Activated T-helper 2 cell treated with anti-CD3 and anti-CD28 coated beads, Interferon-gamma antibody, Interleukin-2, Interleukin-4, amounts not matched to agents 10 μg/mL and 5 μg/mL and 100 μg/mL, durations not matched to agents 14 hours and 24 hours and 36 hours (primary cell): ENCODE data around the gene LTBR. TPM values are rescaled to one million over a fixed set of nuclear protein-coding genes. Genes with fewer than 3 reads are reported as not detected.

Experiments used
- DNase-seq: peaks from one replicate; pipeline ENCODE4 v3.0.0; 2021; ENCODE audit warnings: low spot score
- H3K27ac Mint-ChIP-seq: one replicate; pipeline ENCODE4 v1.8.0; 2021; ENCODE audit warnings: mixed read lengths
- H3K27me3 Mint-ChIP-seq: one replicate; pipeline ENCODE4 v1.8.0; 2021; ENCODE audit warnings: low read depth, mixed read lengths
- H3K36me3 Mint-ChIP-seq: one replicate; pipeline ENCODE4 v1.8.0; 2021; ENCODE audit warnings: low read depth, mixed read lengths
- H3K4me1 Mint-ChIP-seq: one replicate; pipeline ENCODE4 v1.8.0; 2021; ENCODE audit warnings: low read depth, mixed read lengths
- H3K4me3 Mint-ChIP-seq: one replicate; pipeline ENCODE4 v1.8.0; 2021; ENCODE audit warnings: low read depth, mild to moderate bottlenecking, moderate library complexity, mixed read lengths
- H3K9me3 Mint-ChIP-seq: one replicate; pipeline ENCODE4 v1.8.0; 2021; ENCODE audit warnings: mixed read lengths
- intact Hi-C: fragments of 100-400 bp; cut with micrococcal nuclease; formaldehyde crosslinking; loops from one replicate; pipeline ENCODE4 v1.15.1; 2023
- total RNA-seq: library from RNA; stranded (reverse); gene quantifications from 2 replicates; pipeline ENCODE4 v1.2.3, GENCODE V29; 2022

Gene LTBR
- total RNA-seq, 1 donor from 2014 or later, result 0.50 TPM

DNA sequence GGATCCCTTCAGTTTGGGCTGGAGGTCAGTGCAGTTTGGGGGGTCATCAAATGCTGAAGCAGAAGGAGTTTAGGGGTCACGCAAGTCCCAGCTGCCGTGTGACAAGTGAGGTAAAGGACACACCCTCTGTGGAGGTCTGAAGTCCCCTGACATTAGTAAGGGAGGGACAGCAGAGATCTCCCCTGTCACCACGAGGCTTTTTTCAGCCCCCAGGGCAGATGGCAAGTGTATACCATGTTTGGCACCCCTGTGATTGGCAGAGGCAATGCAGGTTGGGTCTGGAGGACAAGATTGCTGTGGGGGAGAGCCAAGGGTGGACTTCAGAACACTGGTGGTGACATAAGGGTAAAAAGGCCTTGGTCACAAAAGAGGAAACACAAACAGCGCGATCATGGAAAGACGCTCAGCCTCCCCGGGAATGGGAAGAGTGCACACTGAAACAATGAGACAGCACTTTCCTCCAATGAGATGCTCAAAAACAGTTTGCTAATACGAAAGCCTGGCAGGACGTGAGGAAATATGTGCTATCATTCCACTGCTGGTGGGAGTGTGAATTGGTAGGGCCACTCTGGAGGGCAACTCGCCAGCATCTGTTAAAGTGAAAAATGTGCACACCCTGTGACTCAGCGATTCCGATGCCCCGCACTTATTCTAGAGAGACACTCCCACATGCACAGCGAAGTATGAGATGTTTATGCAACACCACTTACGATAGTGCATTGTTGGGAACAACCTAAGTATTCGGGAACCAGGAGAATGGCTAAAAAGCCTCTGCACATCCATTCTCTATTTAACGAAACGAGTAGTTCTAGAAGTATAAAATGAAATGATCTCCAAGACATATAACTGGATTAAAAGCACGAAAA is 46.4 kb downstream of the LTBR start:
- Mint-ChIP-seq H3K36me3 (no peaks in the 10 kb centered on the region), H3K4me1 (peaks cover 63% of the 10 kb centered on the region), H3K9me3 (no peaks in the 10 kb centered on the region), H3K4me3 (peak overlapping the region; percentile 51), H3K27ac (peak overlapping the region; percentile 84), H3K27me3 (no peaks in the 10 kb centered on the region)
- intact Hi-C loops, result no loop called here
- no peak for DNase-seq

DNA sequence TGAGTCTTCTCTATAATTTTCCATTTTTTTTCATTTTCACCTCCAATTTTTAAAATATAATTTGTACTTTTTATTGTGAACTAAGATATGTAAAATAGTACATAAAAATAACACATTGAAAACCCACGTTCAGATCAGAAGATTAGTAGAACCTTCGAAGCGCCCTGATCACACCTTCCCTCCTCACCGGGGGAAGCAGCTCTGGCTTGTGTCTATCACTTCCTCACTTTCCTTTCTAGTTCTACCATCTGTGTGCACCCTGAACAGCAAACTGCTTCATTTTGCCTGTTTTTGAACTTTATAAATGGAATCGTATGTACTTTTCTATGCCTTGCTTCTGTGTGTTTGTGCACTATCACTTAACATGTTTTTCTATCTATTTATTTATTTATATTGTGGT is 49.0 kb downstream of the LTBR start:
- DNase-seq, result no peak
- Mint-ChIP-seq H3K27me3 (no peaks in the 10 kb centered on the region), H3K27ac (peak overlapping the region; percentile 68), H3K4me3 (no peak overlapping the region), H3K9me3 (no peaks in the 10 kb centered on the region), H3K36me3 (no peaks in the 10 kb centered on the region), H3K4me1 (peaks cover 48% of the 10 kb centered on the region)
- intact Hi-C loops, result no loop called here

DNA sequence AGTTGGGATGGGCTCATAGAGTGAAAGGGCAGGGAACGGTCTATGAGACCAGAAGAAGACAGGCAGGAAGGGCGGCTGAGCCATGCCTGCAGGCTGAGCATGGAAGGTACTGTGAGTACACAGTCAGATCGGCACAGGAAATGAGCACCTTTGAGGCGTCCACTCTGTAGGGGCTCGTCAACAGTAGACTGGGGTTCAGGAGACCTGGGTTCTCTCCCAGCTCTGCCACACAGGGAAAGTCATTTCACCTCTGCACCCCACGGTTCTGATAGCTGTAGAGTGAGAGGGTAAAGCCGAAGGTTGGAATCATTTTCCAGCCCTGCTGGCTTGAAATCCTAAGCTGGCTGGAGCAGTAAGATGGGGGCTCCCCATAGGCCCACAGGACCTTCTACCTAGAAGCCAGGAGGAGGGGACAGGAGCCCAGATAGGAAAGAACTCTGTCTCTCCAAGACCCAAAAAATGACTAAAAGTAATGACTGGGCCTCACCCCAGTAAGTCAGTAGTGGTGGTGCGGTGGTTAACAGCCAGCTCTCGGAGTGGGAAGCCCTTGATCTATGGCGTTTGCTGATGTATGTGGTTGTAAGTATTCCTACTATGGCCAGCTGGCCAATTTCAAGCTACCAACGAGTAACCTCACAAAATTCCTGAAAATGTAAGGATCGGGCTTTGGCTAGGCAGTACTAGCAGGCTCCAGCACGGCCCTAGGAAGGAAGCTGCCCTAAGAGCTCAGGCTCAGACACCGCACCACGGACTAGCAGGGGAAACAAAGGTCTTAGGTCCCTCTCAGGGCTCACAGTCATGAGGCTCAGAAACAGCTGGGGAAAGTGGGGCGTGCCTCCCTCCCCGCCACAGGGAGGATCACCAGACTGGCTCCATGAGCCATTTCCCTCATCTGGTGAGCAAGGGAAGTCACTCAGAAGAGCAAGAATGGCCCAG is 50.5 kb downstream of the LTBR start:
- peak overlapping the region; percentile 58 for H3K4me3 Mint-ChIP-seq
- H3K4me1 Mint-ChIP-seq, result peaks cover 48% of the 10 kb centered on the region
- H3K36me3 Mint-ChIP-seq, result no peaks in the 10 kb centered on the region

DNA sequence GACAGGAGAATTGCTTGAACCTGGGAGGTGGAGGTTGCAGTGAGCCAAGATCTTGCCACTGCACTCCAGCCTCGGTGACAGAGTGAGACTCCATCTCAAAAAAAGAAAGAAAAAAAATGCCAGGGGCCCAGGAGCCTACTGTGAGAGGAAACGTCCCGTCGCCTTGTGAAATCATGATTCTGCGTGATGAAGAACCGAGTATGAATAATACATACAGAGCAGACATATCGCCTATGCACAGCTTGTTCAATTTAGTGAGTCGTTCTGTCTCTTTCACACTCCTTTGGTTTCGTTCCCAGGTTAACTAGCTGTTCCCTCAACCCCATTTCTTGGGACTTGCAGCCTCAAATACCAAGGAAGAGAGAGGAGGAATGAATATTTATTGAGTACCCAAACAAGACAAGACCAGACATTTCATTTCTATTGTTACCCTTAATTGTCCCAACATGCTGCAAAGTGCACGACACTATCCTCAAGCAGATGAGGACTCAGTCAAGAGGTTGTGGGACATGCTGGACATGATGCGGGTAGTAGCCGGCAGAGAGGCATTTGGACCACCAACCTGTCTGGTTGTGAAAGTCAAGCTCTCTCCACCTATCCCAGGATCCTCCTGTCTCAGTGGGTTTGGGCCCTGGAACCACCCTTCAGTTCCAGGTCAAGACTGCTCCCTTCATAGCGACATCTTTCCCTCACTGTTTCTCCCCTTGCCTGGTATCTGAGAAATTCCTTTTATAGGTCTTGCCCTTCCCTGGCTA is 52.2 kb downstream of the LTBR start:
- H3K27me3 Mint-ChIP-seq, result no peaks in the 10 kb centered on the region
- no peaks in the 10 kb centered on the region for H3K9me3 Mint-ChIP-seq
- H3K4me3 Mint-ChIP-seq, result no peak overlapping the region
- intact Hi-C loops, result no loop called here
- no peaks in the 10 kb centered on the region for H3K36me3 Mint-ChIP-seq
- H3K27ac Mint-ChIP-seq, result no peak overlapping the region
- DNase-seq, result no peak
- peaks cover 35% of the 10 kb centered on the region for H3K4me1 Mint-ChIP-seq

More for the DNA sequence above, 50.5 kb downstream of the LTBR start:
- intact Hi-C loops, result no loop called here
- Mint-ChIP-seq H3K27me3 (no peaks in the 10 kb centered on the region), H3K27ac (peak overlapping the region; percentile 86), H3K9me3 (no peaks in the 10 kb centered on the region)
- DNase-seq, result no peak

- Mint-ChIP-seq H3K27ac (no peak overlapping the region), H3K9me3 (no peaks in the 10 kb centered on the region)
- DNase-seq, result no peak
Observed at GRCh38 chr12:6437586-6437985, 53.6 kb downstream of the LTBR start.

GRCh38 chr12:6438345-6438744 is 54.4 kb downstream of the LTBR start:
- H3K4me1 Mint-ChIP-seq, result peaks cover 35% of the 10 kb centered on the region
- H3K27ac Mint-ChIP-seq, result no peak overlapping the region

More at GRCh38 chr12:6437586-6437985, 53.6 kb downstream of the LTBR start:
- Mint-ChIP-seq H3K4me3 (no peak overlapping the region), H3K4me1 (peaks cover 33% of the 10 kb centered on the region), H3K27me3 (no peaks in the 10 kb centered on the region), H3K36me3 (no peaks in the 10 kb centered on the region)
- intact Hi-C loops, result no loop called here

GRCh38 chr12:6440391-6440790 is 56.4 kb downstream of the LTBR start:
- Mint-ChIP-seq H3K9me3 (no peaks in the 10 kb centered on the region), H3K36me3 (peaks cover 3% of the 10 kb centered on the region), H3K27me3 (no peaks in the 10 kb centered on the region), H3K4me1 (peaks cover 39% of the 10 kb centered on the region), H3K4me3 (no peak overlapping the region), H3K27ac (no peak overlapping the region)
- intact Hi-C loops, result no loop called here
- no peak for DNase-seq

More at GRCh38 chr12:6438345-6438744, 54.4 kb downstream of the LTBR start:
- no peak overlapping the region for H3K4me3 Mint-ChIP-seq
- H3K9me3 Mint-ChIP-seq, result no peaks in the 10 kb centered on the region
- DNase-seq, result no peak
- no peaks in the 10 kb centered on the region for H3K27me3 Mint-ChIP-seq
- intact Hi-C loops, result no loop called here
- no peaks in the 10 kb centered on the region for H3K36me3 Mint-ChIP-seq

Other genes with a start within 250 kb of the LTBR start
- 24.8 and 26.4 TPM in 2 replicates for gene CD9, start 183.8 kb upstream of the LTBR start, total RNA-seq
- gene PLEKHG6, start 73.5 kb upstream of the LTBR start, total RNA-seq, result not detected in 2 replicates
- gene TNFRSF1A, start 42.1 kb upstream of the LTBR start, total RNA-seq, result 37.6 TPM in 2 replicates
- not detected in 2 replicates for gene SCNN1A, start 8.6 kb upstream of the LTBR start, total RNA-seq
- gene CD27, start 60.8 kb downstream of the LTBR start, total RNA-seq, result 23.3 and 25.9 TPM in 2 replicates
- 30.9 and 37.4 TPM in 2 replicates for gene TAPBPL, start 67.9 kb downstream of the LTBR start, total RNA-seq
- 38.7 and 40.7 TPM in 2 replicates for gene VAMP1, start 86.5 kb downstream of the LTBR start, total RNA-seq
- gene MRPL51, start 109.1 kb downstream of the LTBR start, total RNA-seq, result 262 and 283 TPM in 2 replicates
- 114 and 120 TPM in 2 replicates for gene NCAPD2, start 109.9 kb downstream of the LTBR start, total RNA-seq
- gene GAPDH, start 150.4 kb downstream of the LTBR start, total RNA-seq, result 4,713 and 4,805 TPM in 2 replicates
- gene IFFO1, start 171.9 kb downstream of the LTBR start, total RNA-seq, result 15.5 and 16.6 TPM in 2 replicates
- 146 and 157 TPM in 2 replicates for gene NOP2, start 184.1 kb downstream of the LTBR start, total RNA-seq
- 343 and 351 TPM in 2 replicates for gene CHD4, start 223.2 kb downstream of the LTBR start, total RNA-seq